ENCODE data around the gene ERG. TPM values are rescaled to one million over a fixed set of nuclear protein-coding genes. Genes with fewer than 3 reads are reported as not detected.

Gene ERG
- total RNA-seq, 2 donors from 2014 or later, result 25.8 to 28.6 TPM

GRCh38 chr21:38447611-38448010, 50.7 kb downstream of the ERG start:
- intact Hi-C loops (cut with DNase I), result no loop called here
- DNase-seq (ENCODE audit: low spot score), result no peak

GRCh38 chr21:38444691-38445090, 53.6 kb downstream of the ERG start:
- DNase-seq (ENCODE audit: low spot score), result no peak
- intact Hi-C loops (cut with DNase I), result no loop called here

- intact Hi-C loops (cut with DNase I), result no loop called here
- no peak for DNase-seq (ENCODE audit: low spot score)
These were observed 55.2 kb downstream of the ERG start for GRCh38 chr21:38443110-38443509.

GRCh38 chr21:38441153-38441552, 57.1 kb downstream of the ERG start:
- no peak for DNase-seq (ENCODE audit: low spot score)
- intact Hi-C loops (cut with DNase I), result no loop called here

GRCh38 chr21:38440746-38441145, 57.5 kb downstream of the ERG start:
- intact Hi-C loops (cut with DNase I), result no loop called here

GRCh38 chr21:38439957-38440356, 58.3 kb downstream of the ERG start:
- DNase-seq (ENCODE audit: low spot score), result no peak
- intact Hi-C loops (cut with DNase I), result no loop called here

More at GRCh38 chr21:38440746-38441145, 57.5 kb downstream of the ERG start:
- DNase-seq (ENCODE audit: low spot score), result no peak

- intact Hi-C loops (cut with DNase I), result no loop called here
- DNase-seq (ENCODE audit: low spot score), result no peak
These were observed 58.9 kb downstream of the ERG start for GRCh38 chr21:38439426-38439825.

- intact Hi-C loops (cut with DNase I), result no loop called here
- peak; percentile 91 for DNase-seq (ENCODE audit: low spot score)
These were observed 59.8 kb downstream of the ERG start for GRCh38 chr21:38438462-38438893.

GRCh38 chr21:38436341-38436740, 61.9 kb downstream of the ERG start:
- intact Hi-C loops (cut with DNase I), result no loop called here
- DNase-seq (ENCODE audit: low spot score), result no peak

GRCh38 chr21:38434913-38435533, 63.3 kb downstream of the ERG start:
- DNase-seq (ENCODE audit: low spot score), result no peak
- intact Hi-C loops (cut with DNase I), result loop anchor here in 1 of 2 donors (1.0 kb wide), 1 partner anchor 44 kb away; no protein-coding TSS in a partner anchor

- no peak for DNase-seq (ENCODE audit: low spot score)
- intact Hi-C loops (cut with DNase I), result no loop called here
These were observed 64.8 kb downstream of the ERG start for GRCh38 chr21:38433471-38433870.

- intact Hi-C loops (cut with DNase I), result no loop called here
These were observed 67.8 kb downstream of the ERG start for GRCh38 chr21:38430401-38430984.

GRCh38 chr21:38429011-38429410, 69.3 kb downstream of the ERG start:
- intact Hi-C loops (cut with DNase I), result no loop called here
- DNase-seq (ENCODE audit: low spot score), result no peak

More at GRCh38 chr21:38430401-38430984, 67.8 kb downstream of the ERG start:
- DNase-seq (ENCODE audit: low spot score), result no peak

GRCh38 chr21:38428211-38428610, 70.1 kb downstream of the ERG start:
- DNase-seq (ENCODE audit: low spot score), result no peak
- intact Hi-C loops (cut with DNase I), result no loop called here

- intact Hi-C loops (cut with DNase I), result no loop called here
- no peak for DNase-seq (ENCODE audit: low spot score)
These were observed 73.8 kb downstream of the ERG start for GRCh38 chr21:38424305-38425019.

- DNase-seq (ENCODE audit: low spot score), result no peak
- intact Hi-C loops (cut with DNase I), result no loop called here
These were observed 76.2 kb downstream of the ERG start for GRCh38 chr21:38422082-38422481.

GRCh38 chr21:38420140-38420539, 78.1 kb downstream of the ERG start:
- intact Hi-C loops (cut with DNase I), result no loop called here
- no peak for DNase-seq (ENCODE audit: low spot score)

- intact Hi-C loops (cut with DNase I), result no loop called here
- DNase-seq (ENCODE audit: low spot score), result no peak
These were observed 80.6 kb downstream of the ERG start for GRCh38 chr21:38417726-38418125.

- intact Hi-C loops (cut with DNase I), result no loop called here
- DNase-seq (ENCODE audit: low spot score), result no peak
These were observed 81.5 kb downstream of the ERG start for GRCh38 chr21:38416791-38417190.

GRCh38 chr21:38413958-38414548, 84.2 kb downstream of the ERG start:
- intact Hi-C loops (cut with DNase I), result no loop called here
- DNase-seq (ENCODE audit: low spot score), result no peak

Data from posterior vena cava (tissue), 2 donors.